ENCODE results near the gene AANAT. TPM values are rescaled to one million over a fixed set of nuclear protein-coding genes. Genes with fewer than 3 reads are reported as not detected.
"Not testable (repeated sequence)": the region's sequence is repeated elsewhere in the genome, so short reads cannot be mapped to it uniquely, and the experiment has no call there.

The AANAT gene
- total RNA-seq, 4 donors from 2014 or later = not detected

GRCh38 chr17:76511668-76512365 lies 44.4 kb downstream of the AANAT start:
- Histone ChIP-seq H3K27me3 (peaks cover 21% of the 10 kb centered on the region), H3K9me3 (no peaks in the 10 kb centered on the region), H3K4me1 (peaks cover 0 to 25% (median 0%) of the 10 kb centered on the region in 3 donors), H3K36me3 (no peaks in the 10 kb centered on the region), H3K4me3 (no peak overlapping the region), H3K27ac (no peak overlapping the region)
- WGBS, 2 donors (ENCODE audit: low coverage in 1 of 2) = 79 to 80% methylated on average over 1 to 10 of the region's 13 CpGs
- no peak for TF ChIP-seq POLR2A (IDR thresholded peaks at IDR 0.05)
- no peak for TF ChIP-seq EP300 (IDR thresholded peaks at IDR 0.05)
- no peak for TF ChIP-seq CTCF (IDR thresholded peaks at IDR 0.05)
- TF ChIP-seq POLR2AphosphoS5 (IDR thresholded peaks at IDR 0.05) = no peak
- ATAC-seq = no peak

- Histone ChIP-seq H3K27me3 (peaks cover 13% of the 10 kb centered on the region), H3K4me1 (peaks cover 0 to 25% (median 0%) of the 10 kb centered on the region in 3 donors), H3K36me3 (no peaks in the 10 kb centered on the region), H3K9me3 (no peaks in the 10 kb centered on the region), H3K4me3 (no peak overlapping the region), H3K27ac (no peak overlapping the region)
- TF ChIP-seq EP300 (IDR thresholded peaks at IDR 0.05) (no peak), CTCF (IDR thresholded peaks at IDR 0.05) (no peak), POLR2AphosphoS5 (IDR thresholded peaks at IDR 0.05) (no peak), POLR2A (IDR thresholded peaks at IDR 0.05) (no peak)
- WGBS, 2 donors (ENCODE audit: low coverage in 1 of 2) = 80 to 98% methylated on average over 1 to 5 of the region's 22 CpGs
- ATAC-seq = no peak
These were observed 45.2 kb downstream of the AANAT start for GRCh38 chr17:76512366-76513305.

- H3K36me3 ChIP-seq = no peaks in the 10 kb centered on the region
- no peak for ATAC-seq
- TF ChIP-seq POLR2A (IDR thresholded peaks at IDR 0.05) (no peak), CTCF (IDR thresholded peaks at IDR 0.05) (no peak)
- WGBS, 2 donors (ENCODE audit: low coverage in 1 of 2) = 72 to 80% methylated on average over 2 to 6 of the region's 6 CpGs
- no peaks in the 10 kb centered on the region for H3K9me3 ChIP-seq
- H3K4me3 ChIP-seq = no peak overlapping the region
- peaks cover 0 to 25% (median 0%) of the 10 kb centered on the region in 3 donors for H3K4me1 ChIP-seq
- peaks cover 8% of the 10 kb centered on the region for H3K27me3 ChIP-seq
- no peak overlapping the region for H3K27ac ChIP-seq
These were observed 45.9 kb downstream of the AANAT start for GRCh38 chr17:76513306-76513692.

- not testable (repeated sequence) for H3K36me3 ChIP-seq, H3K9me3 ChIP-seq, ATAC-seq, H3K4me3 ChIP-seq, H3K27me3 ChIP-seq, H3K27ac ChIP-seq
- 60% methylated on average over 1 of the region's 6 CpGs; no CpG with 5 or more reads in 1 of the 2 donors for WGBS, 2 donors (ENCODE audit: low coverage in 1 of 2)
- H3K4me1 ChIP-seq = peaks cover 0 to 25% (median 0%) of the 10 kb centered on the region in 3 donors
These were observed 47.0 kb downstream of the AANAT start for GRCh38 chr17:76514355-76514754.

- peaks cover 12% of the 10 kb centered on the region for H3K27me3 ChIP-seq
- peaks cover 0 to 25% (median 0%) of the 10 kb centered on the region in 3 donors for H3K4me1 ChIP-seq
- no peaks in the 10 kb centered on the region for H3K9me3 ChIP-seq
- H3K36me3 ChIP-seq = no peaks in the 10 kb centered on the region
- WGBS, 2 donors (ENCODE audit: low coverage in 1 of 2) = 28 to 48% methylated on average over 10 to 21 of the region's 22 CpGs
- peak; percentile 33 for TF ChIP-seq POLR2AphosphoS5 (IDR thresholded peaks at IDR 0.05)
- TF ChIP-seq POLR2A (IDR thresholded peaks at IDR 0.05) = no peak
- H3K27ac ChIP-seq = peak overlapping the region in 3 of 4 donors; percentile 58 to 73 (median 72)
- ATAC-seq = peak; percentile 88
- peak overlapping the region in 1 of 2 donors; percentile 30 for H3K4me3 ChIP-seq
These were observed 48.0 kb downstream of the AANAT start for GRCh38 chr17:76515274-76515949.

All from gastroesophageal sphincter (tissue), 4 donors.